M059J (cell line): Measurements from ENCODE around the gene UBE2G2. TPM values are rescaled to one million over a fixed set of nuclear protein-coding genes. Genes with fewer than 3 reads are reported as not detected.

Experiments used
- DNase-seq: peaks from one replicate; pipeline ENCODE4 v3.0.0-alpha.2; 2012; ENCODE audit warnings: low read depth
- total RNA-seq: library from RNA; depleted of rRNA; stranded (reverse); fragments of >200 nt; shearing (Covaris generic); gene quantifications from 2 replicates; pipeline ENCODE4 v1.2.3, GENCODE V29; 2014

Gene UBE2G2
- total RNA-seq, 1 experiment from 2014 or later: 90.6 TPM

- DNase-seq: no peak
Measured at GRCh38 chr21:44764319-44765230, 37.0 kb downstream of the UBE2G2 start.

GRCh38 chr21:44763451-44764318 is 37.9 kb downstream of the UBE2G2 start:
- no peak for DNase-seq

DNA sequence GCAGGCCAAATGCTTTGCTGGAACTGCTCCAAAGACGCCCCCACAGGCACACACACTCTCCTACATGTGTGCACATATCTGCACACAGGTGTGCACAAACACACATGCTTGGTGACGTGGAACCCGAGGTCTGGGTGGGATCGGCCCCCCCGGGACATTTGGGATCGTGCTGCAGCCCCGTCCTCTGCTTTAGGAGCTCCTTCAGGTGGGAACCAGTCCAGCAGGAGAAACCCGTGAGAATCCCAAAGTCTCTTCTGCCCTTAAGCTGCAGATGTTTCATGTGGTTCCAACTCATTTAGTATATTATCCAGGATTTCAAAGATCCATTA is 38.6 kb downstream of the UBE2G2 start:
- DNase-seq: no peak

- DNase-seq: no peak
Measured at GRCh38 chr21:44762221-44763049, 39.2 kb downstream of the UBE2G2 start.

DNA sequence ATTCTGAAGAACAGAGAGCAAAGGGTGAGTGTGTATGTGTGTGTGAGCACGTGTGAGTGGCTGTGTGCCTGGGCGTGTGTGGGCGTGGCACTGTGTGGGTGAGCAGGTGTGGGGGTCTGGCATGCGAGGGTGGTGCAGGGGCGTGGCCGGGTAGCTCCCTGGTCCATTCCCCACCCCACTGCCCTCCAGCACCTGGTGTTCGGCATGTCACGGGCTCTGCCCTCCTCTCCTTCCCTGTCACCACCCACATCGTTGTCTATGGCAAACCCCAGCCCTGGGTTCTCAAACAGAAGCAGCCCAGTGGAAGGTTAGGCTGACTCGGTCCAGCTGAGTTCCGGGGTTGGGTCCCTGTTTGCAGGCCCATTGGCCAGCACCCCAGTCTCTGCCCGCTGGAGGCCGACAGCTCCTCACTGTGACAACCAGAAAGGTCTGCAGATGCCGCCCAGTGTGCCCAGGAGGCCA is 39.8 kb downstream of the UBE2G2 start:
- no peak for DNase-seq

DNA sequence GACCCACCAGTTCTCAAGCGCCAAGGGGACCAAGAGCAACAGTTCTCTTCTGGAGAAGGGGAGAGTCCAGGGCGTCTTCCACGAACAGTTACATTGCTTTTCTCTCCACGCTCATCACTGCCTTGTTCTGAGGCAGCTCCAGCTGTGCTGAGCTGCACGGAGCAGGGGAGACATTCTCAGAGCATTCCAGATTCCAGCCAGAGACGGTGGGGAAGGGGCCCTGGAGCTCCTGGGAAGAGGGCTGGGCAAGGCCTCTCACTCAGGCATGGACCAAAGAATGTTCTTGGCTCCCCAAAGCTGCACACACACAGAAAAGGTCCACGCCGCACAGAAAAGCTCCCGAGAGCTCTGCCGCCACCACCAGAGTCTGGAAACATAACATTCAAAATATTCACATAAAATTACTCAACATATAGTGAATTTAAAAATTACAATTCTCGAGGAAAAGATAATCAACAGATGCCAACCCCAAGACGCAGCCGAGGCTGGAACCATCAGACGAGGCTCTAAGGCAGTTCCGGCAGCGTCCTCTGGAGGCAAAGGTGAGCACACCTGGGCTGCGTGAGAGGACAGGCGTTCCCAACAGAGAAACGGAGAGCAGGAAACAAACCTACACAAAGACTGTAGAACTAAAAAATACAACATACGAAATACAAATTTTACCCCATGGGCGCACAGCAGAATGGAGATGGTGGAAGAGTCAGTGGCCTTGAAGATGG is 40.5 kb downstream of the UBE2G2 start:
- no peak for DNase-seq

DNA sequence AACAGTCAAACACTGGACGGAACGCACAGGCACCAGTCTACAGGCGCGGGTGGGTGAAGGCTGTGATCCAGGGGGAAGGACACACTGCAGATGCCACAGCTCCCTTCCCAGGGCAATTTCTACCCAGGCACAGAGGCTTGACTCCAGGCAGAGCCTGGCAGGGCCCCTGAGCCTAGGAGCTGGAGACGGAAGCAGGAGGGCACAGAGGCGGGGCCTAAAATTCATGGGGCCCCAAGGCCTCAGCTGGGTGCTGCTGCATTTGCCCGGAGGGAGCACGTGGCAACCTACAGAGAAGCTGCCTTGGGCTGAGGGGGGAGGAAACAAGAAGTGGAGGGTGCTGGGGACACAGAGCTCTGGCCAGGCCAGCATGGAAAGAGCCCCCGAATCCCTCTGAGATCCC is 41.2 kb downstream of the UBE2G2 start:
- DNase-seq: no peak

DNA sequence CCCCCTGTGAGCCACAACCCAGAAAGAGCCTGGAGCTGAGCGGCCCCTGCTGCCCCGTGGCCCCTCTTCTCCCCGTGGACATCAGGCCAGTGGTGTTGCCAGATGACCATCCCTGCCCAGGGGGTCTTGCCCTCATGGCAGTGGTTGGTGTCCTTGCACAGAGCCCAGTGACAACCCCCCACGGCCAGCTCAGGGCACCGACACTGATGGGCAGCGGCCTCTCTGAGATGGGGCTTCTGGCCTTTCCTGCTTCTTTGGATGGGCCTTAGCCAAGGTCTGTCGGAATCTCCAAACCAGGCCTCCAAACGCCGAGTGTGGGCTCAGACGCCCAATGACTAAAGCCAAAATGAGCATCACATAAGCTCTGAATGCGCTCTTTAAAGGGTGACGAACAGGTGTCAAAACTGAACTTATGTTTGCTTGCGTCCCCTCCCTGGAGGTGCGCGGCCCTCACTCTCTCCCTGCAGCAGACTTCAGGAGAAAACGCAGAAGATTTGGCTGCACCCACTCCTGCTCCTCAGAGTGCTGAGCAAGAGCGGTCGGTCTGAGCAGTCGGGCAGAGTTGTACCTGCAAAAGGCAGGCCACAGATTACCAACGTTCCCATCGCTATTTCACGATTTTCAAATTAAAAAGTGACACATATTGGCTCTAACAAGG is 41.9 kb downstream of the UBE2G2 start:
- no peak for DNase-seq

GRCh38 chr21:44758781-44759627 is 42.6 kb downstream of the UBE2G2 start:
- no peak for DNase-seq

DNA sequence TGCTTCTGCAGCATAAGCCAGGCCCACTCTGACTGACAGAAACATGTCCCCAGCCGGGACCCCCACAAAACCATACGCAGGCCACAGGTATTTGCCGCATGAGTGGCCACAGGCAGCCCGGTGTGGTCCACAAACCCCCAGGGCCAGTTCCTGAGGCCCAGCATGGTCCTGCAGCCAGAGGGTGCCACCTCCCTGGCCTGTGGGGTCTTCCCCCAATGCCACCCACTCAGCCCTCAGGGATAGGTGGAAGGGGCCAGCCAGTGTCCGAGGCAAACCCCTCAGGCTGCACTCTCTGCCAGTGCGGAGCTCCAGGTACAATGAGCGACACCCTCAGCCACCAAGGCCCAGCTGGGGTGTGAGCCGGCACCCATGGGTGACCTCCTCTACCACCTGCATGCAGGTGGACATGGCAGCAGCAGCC is 43.5 kb downstream of the UBE2G2 start:
- no peak for DNase-seq

- DNase-seq: no peak
Measured at GRCh38 chr21:44757731-44758130, 43.9 kb downstream of the UBE2G2 start.

GRCh38 chr21:44756423-44757185 is 45.0 kb downstream of the UBE2G2 start:
- peak; percentile 29 for DNase-seq

GRCh38 chr21:44755227-44755626 is 46.4 kb downstream of the UBE2G2 start:
- no peak for DNase-seq

GRCh38 chr21:44753357-44753756 is 48.3 kb downstream of the UBE2G2 start:
- no peak for DNase-seq

GRCh38 chr21:44752671-44753235 is 48.9 kb downstream of the UBE2G2 start:
- DNase-seq: peak; percentile 44

DNA sequence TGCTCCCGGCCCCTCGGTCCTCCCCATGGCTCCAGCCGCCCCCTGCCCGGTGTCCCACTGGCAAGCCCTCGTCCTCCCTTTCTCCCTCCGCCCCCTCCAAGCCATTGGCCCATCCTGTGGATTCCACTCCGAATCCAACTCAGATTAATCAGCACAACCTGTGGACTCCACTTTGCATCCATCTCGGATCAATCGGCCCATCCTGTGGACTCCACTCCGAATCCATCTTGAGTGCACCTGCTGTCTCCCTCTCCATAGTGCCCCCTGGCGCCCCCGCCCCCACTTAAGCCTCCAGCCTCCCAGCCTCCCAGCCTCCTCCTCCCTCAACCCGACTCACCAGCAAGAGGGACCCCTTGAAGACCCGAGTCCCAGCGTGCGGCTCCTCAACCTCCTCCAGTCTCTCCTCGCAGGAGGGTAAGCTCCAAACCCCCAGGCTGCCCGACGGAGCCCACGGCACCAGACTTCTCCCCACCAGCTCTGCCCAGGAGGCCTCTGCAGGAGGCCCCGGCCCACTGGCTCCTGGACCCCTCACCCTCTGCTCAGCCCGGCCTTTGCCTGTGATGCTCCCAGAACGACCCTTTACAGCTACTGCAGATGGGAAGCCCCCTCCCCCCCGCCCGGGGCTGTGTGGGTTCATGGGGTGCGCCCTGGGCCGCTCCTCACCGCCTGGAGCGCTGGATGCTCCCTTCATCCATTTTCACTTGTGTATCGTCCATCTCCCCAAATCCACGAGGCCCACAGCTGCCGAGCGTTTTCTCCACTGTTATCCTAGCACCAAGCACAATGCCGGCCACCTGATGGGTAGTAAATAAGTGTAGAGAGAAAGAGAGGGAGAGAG is 49.6 kb downstream of the UBE2G2 start:
- no peak for DNase-seq

- DNase-seq: no peak
Measured at GRCh38 chr21:44751186-44751798, 50.3 kb downstream of the UBE2G2 start.
